Fibroblast of skin of back (primary cell): ENCODE measurements around the gene CKAP2L.
"Not testable (repeated sequence)": the region's sequence is repeated elsewhere in the genome, so short reads cannot be mapped to it uniquely, and the experiment has no call there.

Experiments
- DNase-seq: peaks from one replicate; pipeline ENCODE4 v3.0.0-alpha.2; 2013

Gene CKAP2L

GRCh38 chr2:112725545-112726457 is 38.6 kb downstream of the CKAP2L start:
- no peak for DNase-seq

- DNase-seq, result no peak
Observed at GRCh38 chr2:112724591-112725525, 39.6 kb downstream of the CKAP2L start.

- no peak for DNase-seq
Observed at GRCh38 chr2:112723995-112724394, 40.4 kb downstream of the CKAP2L start.

- DNase-seq, result no peak
Observed at GRCh38 chr2:112723547-112723940, 40.9 kb downstream of the CKAP2L start.

GRCh38 chr2:112722816-112723546 is 41.4 kb downstream of the CKAP2L start:
- no peak for DNase-seq

GRCh38 chr2:112721819-112722522 is 42.4 kb downstream of the CKAP2L start:
- no peak for DNase-seq

- DNase-seq, result no peak
Observed at GRCh38 chr2:112720785-112721184, 43.6 kb downstream of the CKAP2L start, which contains the start of gene NT5DC4. NT5DC4 (plus strand) TSS chr2:112721020; CDS start chr2:112721080, 60 bp downstream.

- no peak for DNase-seq
Observed at GRCh38 chr2:112718863-112719370, 45.5 kb downstream of the CKAP2L start.

GRCh38 chr2:112716826-112717352 is 47.5 kb downstream of the CKAP2L start:
- DNase-seq, result not testable (repeated sequence)

GRCh38 chr2:112716094-112716493 is 48.3 kb downstream of the CKAP2L start:
- not testable (repeated sequence) for DNase-seq

- DNase-seq, result peak; percentile 52
Observed at GRCh38 chr2:112714836-112715631, 49.4 kb downstream of the CKAP2L start.

GRCh38 chr2:112714331-112714730 is 50.1 kb downstream of the CKAP2L start:
- no peak for DNase-seq

- no peak for DNase-seq
Observed at GRCh38 chr2:112713926-112714325, 50.5 kb downstream of the CKAP2L start.

GRCh38 chr2:112713585-112713925 is 50.9 kb downstream of the CKAP2L start:
- no peak for DNase-seq

- DNase-seq, result peak; percentile 40
Observed at GRCh38 chr2:112712903-112713584, 51.4 kb downstream of the CKAP2L start.

GRCh38 chr2:112712465-112712864 is 51.9 kb downstream of the CKAP2L start:
- DNase-seq, result no peak

GRCh38 chr2:112710956-112711750 is 53.3 kb downstream of the CKAP2L start:
- DNase-seq, result no peak

GRCh38 chr2:112709703-112710102 is 54.7 kb downstream of the CKAP2L start:
- DNase-seq, result no peak

GRCh38 chr2:112708968-112709367 is 55.4 kb downstream of the CKAP2L start:
- no peak for DNase-seq
